Measurements from ENCODE around the gene LAD1.

DNA sequence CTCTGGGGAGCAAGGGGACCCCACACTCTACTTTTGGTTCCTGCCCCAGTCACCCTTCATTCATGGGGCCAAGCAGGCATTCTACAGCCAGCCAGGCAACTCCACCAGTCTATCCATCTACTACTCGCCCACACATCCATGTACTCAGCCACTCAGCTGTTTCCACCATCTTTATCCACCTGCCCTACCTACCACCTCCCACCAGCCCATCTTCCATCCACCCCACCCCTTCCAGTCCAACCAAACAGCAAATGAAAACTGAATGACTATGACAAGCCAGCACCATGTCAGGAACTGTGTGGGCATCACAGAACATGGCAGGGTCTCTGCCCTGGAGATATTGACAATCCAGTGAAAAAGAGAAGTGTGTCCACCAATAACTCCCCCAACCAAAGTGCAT is 7.9 kb downstream of the LAD1 start:
- TF ChIP-seq, protein P1, sequence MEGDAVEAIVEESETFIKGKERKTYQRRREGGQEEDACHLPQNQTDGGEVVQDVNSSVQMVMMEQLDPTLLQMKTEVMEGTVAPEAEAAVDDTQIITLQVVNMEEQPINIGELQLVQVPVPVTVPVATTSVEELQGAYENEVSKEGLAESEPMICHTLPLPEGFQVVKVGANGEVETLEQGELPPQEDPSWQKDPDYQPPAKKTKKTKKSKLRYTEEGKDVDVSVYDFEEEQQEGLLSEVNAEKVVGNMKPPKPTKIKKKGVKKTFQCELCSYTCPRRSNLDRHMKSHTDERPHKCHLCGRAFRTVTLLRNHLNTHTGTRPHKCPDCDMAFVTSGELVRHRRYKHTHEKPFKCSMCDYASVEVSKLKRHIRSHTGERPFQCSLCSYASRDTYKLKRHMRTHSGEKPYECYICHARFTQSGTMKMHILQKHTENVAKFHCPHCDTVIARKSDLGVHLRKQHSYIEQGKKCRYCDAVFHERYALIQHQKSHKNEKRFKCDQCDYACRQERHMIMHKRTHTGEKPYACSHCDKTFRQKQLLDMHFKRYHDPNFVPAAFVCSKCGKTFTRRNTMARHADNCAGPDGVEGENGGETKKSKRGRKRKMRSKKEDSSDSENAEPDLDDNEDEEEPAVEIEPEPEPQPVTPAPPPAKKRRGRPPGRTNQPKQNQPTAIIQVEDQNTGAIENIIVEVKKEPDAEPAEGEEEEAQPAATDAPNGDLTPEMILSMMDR (IDR thresholded peaks at IDR 0.05) = no peak
- TF ChIP-seq POLR2AphosphoS5 (IDR thresholded peaks at IDR 0.05; ENCODE audit: low read depth, low read length) (no peak), SIN3A (IDR thresholded peaks at IDR 0.05; ENCODE audit: borderline replicate concordance, insufficient read depth, low read depth, low read length) (no peak)
- TF ChIP-seq, protein P2, sequence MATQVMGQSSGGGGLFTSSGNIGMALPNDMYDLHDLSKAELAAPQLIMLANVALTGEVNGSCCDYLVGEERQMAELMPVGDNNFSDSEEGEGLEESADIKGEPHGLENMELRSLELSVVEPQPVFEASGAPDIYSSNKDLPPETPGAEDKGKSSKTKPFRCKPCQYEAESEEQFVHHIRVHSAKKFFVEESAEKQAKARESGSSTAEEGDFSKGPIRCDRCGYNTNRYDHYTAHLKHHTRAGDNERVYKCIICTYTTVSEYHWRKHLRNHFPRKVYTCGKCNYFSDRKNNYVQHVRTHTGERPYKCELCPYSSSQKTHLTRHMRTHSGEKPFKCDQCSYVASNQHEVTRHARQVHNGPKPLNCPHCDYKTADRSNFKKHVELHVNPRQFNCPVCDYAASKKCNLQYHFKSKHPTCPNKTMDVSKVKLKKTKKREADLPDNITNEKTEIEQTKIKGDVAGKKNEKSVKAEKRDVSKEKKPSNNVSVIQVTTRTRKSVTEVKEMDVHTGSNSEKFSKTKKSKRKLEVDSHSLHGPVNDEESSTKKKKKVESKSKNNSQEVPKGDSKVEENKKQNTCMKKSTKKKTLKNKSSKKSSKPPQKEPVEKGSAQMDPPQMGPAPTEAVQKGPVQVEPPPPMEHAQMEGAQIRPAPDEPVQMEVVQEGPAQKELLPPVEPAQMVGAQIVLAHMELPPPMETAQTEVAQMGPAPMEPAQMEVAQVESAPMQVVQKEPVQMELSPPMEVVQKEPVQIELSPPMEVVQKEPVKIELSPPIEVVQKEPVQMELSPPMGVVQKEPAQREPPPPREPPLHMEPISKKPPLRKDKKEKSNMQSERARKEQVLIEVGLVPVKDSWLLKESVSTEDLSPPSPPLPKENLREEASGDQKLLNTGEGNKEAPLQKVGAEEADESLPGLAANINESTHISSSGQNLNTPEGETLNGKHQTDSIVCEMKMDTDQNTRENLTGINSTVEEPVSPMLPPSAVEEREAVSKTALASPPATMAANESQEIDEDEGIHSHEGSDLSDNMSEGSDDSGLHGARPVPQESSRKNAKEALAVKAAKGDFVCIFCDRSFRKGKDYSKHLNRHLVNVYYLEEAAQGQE (IDR thresholded peaks at IDR 0.05; ENCODE audit: insufficient read depth in 1 of 2, low read depth in 2 of 2, low read length in 1 of 2) = no peak
